GM12878 (cell line): Measurements from ENCODE around the gene MAN1A1. TPM values are rescaled to one million over a fixed set of nuclear protein-coding genes. Genes with fewer than 3 reads are reported as not detected.

Source experiments
- BHLHE40 ChIP-seq, 2 experiments: fragments of 450-650 bp in 1 of 2; IDR thresholded peaks; 2 replicates each; pipeline ENCODE4 v1.6.1; 2011 to 2017; ENCODE audit warnings: low read depth in 2 of 2, borderline replicate concordance in 1 of 2, improper control_type of control experiment in 1 of 2, low read length in 1 of 2, mild to moderate bottlenecking in 1 of 2
- ESRRA ChIP-seq: IDR thresholded peaks from 2 replicates; pipeline ENCODE4 v1.6.1; 2012; ENCODE audit warnings: mild to moderate bottlenecking, low read length, improper control_type of control experiment
- GABPA ChIP-seq: IDR thresholded peaks from 2 replicates; pipeline ENCODE4 v1.6.1; 2014; ENCODE audit warnings: antibody characterized with exemption, low read depth, mild to moderate bottlenecking, inconsistent platforms
- IRF4 ChIP-seq: IDR thresholded peaks from 2 replicates; pipeline ENCODE4 v1.6.1; 2011; ENCODE audit warnings: low read depth, low read length
- MTA3 ChIP-seq: IDR thresholded peaks from 2 replicates; pipeline ENCODE4 v1.6.1; 2012; ENCODE audit warnings: low read length, inconsistent platforms, borderline replicate concordance
- NR2F1 ChIP-seq: fragments of 450-650 bp; conservative IDR thresholded peaks from 2 replicates; pipeline ENCODE4 v1.6.1; 2017; ENCODE audit warnings: mild to moderate bottlenecking
- PML ChIP-seq: IDR thresholded peaks from 2 replicates; pipeline ENCODE4 v1.6.1; 2012; ENCODE audit warnings: low read length, inconsistent platforms
- TARDBP ChIP-seq: IDR thresholded peaks from 2 replicates; pipeline ENCODE4 v1.6.1; 2016; ENCODE audit warnings: borderline replicate concordance
- ZNF384 ChIP-seq: IDR thresholded peaks from 2 replicates; pipeline ENCODE4 v1.6.1; 2012; ENCODE audit warnings: low read depth, mild to moderate bottlenecking, low read length, improper control_type of control experiment, borderline replicate concordance
- polyA plus RNA-seq, 11 experiments: library from polyadenylated mRNA; depleted of rRNA in 4 of 11; unstranded in 6 of 11; stranded (reverse) in 5 of 11; fragments of >200 nt; fragmentation: Nextera tagmentation in 4 of 11; fragmentation: Illumina TruSeq in 1 of 11; extraction: Ambion mirVana in 4 of 11; extraction: Trizol in 1 of 11; gene quantifications; 1 replicate in 1 of 11; 2 replicates in 10 of 11; pipeline versions ENCODE4 v1.2.1 to v1.2.3, GENCODE V29; 2011 to 2016; ENCODE audit warnings: inconsistent platforms in 2 of 11, missing spikeins in 2 of 11, low read depth in 1 of 11
- total RNA-seq, 4 experiments: library from RNA; depleted of rRNA in 3 of 4; stranded (reverse); fragments of >200 nt in 3 of 4; fragmentation: Illumina TruSeq in 1 of 4; extraction: Trizol in 1 of 4; gene quantifications; 2 replicates each; pipeline versions ENCODE4 v1.2.1 to v1.2.3, GENCODE V29; 2013 to 2021
- TF ChIP-seq, protein P1 (sequence below): fragments of 450-650 bp; IDR thresholded peaks from 2 replicates; pipeline ENCODE4 v1.6.1; 2014; ENCODE audit warnings: mild to moderate bottlenecking
- TF ChIP-seq, protein P2 (sequence below): IDR thresholded peaks from 2 replicates; pipeline ENCODE4 v1.6.1; 2012; ENCODE audit warnings: improper control_type of control experiment, low read depth, low read length; ENCODE audit not compliant: insufficient replicate concordance
- TF ChIP-seq, protein P3 (sequence below): fragments of 450-650 bp; IDR thresholded peaks from 2 replicates; pipeline ENCODE4 v1.6.1; 2016; ENCODE audit warnings: mild to moderate bottlenecking
- TF ChIP-seq, protein P4 (sequence below): IDR thresholded peaks from 2 replicates; pipeline ENCODE4 v1.6.1; 2012; ENCODE audit warnings: low read length, inconsistent platforms
- TF ChIP-seq, protein P5 (sequence below): fragments of 450-650 bp; IDR thresholded peaks from 2 replicates; pipeline ENCODE4 v1.6.1; 2017; ENCODE audit warnings: mild to moderate bottlenecking
- TF ChIP-seq, protein P6 (sequence below), 3 experiments: IDR thresholded peaks in 2 of 3; conservative IDR thresholded peaks in 1 of 3; 2 replicates each; pipeline ENCODE4 v1.5.1; 2011; ENCODE audit warnings: low read depth in 3 of 3, low read length in 3 of 3, mild to moderate bottlenecking in 3 of 3, control low read depth in 2 of 3, moderate library complexity in 2 of 3, inconsistent platforms in 1 of 3, mixed read lengths in 1 of 3; ENCODE audit not compliant: control insufficient read depth in 2 of 3, insufficient read depth in 1 of 3; ENCODE audit errors: extremely low read depth in 1 of 3

MAN1A1 gene
- total and polyA plus RNA-seq, 10 of the 15 experiments (the other 5 are each of a cell fraction or from before 2014, with no cell fraction given): 5.4 to 28.1 (median 19.5) TPM

DNA sequence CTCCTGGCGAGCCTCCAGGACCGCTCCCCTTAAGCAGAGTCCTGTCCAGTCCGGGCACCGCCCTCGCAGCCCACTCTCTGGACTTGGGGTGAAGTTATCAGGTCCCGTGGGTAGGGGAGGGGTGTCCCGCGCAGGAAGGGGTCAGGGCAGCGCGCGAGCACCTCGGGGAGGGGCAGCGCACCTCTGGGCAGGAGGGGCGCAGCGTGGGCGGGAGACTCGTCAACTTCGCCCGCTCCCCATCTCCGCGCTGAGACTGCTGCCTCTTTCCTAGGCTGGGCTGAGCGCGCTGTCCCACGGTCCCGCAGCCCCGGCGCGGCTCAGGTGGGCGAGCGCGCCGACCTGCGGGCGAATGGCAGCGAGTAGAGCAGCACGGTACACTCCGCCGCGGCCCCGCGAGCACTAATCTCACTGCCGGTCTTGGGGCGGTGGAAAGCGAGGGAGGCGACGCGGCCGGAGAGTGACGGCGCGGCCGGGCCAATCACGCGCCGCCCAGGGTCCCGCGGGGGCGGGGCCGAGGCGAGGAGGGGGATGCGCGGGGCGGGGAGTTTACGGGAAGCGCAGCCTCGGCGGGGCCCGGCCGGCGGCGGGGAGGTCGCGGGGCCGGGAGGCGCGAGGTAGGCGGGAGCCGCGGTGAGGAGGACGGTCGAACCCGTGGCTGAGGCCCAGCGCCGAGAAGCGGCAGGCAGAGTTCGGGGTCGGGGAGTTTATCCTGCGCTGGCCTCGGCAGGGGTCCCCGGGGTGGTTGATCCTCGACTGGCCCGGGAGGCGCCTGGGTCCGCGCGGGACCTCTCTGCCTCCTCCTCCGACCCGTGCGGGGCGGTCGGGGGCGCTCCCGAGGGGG is at the start of gene MAN1A1 (continued):
- TF ChIP-seq MTA3 (no peak), GABPA (no peak), NR2F1 (0 out of 2 replicates have a peak, but pooled peaks have one; percentile 60), ZNF384 (no peak), ESRRA (0 out of 2 replicates have a peak, but pooled peaks have one; percentile 3), TARDBP (no peak), PML (peak; percentile 79), BHLHE40 (IDR thresholded peaks at IDR 0.05; ENCODE audit: borderline replicate concordance in 1 of 2, low read depth in 2 of 2, low read length in 1 of 2) (peak; percentile 3 to 67; a peak in 1 of 4 replicates), IRF4 (no peak)
- TF ChIP-seq, protein P1, sequence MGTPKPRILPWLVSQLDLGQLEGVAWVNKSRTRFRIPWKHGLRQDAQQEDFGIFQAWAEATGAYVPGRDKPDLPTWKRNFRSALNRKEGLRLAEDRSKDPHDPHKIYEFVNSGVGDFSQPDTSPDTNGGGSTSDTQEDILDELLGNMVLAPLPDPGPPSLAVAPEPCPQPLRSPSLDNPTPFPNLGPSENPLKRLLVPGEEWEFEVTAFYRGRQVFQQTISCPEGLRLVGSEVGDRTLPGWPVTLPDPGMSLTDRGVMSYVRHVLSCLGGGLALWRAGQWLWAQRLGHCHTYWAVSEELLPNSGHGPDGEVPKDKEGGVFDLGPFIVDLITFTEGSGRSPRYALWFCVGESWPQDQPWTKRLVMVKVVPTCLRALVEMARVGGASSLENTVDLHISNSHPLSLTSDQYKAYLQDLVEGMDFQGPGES: no peak; the same call in 1 of the 2 replicates
- TF ChIP-seq, protein P2, sequence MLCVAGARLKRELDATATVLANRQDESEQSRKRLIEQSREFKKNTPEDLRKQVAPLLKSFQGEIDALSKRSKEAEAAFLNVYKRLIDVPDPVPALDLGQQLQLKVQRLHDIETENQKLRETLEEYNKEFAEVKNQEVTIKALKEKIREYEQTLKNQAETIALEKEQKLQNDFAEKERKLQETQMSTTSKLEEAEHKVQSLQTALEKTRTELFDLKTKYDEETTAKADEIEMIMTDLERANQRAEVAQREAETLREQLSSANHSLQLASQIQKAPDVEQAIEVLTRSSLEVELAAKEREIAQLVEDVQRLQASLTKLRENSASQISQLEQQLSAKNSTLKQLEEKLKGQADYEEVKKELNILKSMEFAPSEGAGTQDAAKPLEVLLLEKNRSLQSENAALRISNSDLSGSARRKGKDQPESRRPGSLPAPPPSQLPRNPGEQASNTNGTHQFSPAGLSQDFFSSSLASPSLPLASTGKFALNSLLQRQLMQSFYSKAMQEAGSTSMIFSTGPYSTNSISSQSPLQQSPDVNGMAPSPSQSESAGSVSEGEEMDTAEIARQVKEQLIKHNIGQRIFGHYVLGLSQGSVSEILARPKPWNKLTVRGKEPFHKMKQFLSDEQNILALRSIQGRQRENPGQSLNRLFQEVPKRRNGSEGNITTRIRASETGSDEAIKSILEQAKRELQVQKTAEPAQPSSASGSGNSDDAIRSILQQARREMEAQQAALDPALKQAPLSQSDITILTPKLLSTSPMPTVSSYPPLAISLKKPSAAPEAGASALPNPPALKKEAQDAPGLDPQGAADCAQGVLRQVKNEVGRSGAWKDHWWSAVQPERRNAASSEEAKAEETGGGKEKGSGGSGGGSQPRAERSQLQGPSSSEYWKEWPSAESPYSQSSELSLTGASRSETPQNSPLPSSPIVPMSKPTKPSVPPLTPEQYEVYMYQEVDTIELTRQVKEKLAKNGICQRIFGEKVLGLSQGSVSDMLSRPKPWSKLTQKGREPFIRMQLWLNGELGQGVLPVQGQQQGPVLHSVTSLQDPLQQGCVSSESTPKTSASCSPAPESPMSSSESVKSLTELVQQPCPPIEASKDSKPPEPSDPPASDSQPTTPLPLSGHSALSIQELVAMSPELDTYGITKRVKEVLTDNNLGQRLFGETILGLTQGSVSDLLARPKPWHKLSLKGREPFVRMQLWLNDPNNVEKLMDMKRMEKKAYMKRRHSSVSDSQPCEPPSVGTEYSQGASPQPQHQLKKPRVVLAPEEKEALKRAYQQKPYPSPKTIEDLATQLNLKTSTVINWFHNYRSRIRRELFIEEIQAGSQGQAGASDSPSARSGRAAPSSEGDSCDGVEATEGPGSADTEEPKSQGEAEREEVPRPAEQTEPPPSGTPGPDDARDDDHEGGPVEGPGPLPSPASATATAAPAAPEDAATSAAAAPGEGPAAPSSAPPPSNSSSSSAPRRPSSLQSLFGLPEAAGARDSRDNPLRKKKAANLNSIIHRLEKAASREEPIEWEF: no peak
- TF ChIP-seq, protein P3, sequence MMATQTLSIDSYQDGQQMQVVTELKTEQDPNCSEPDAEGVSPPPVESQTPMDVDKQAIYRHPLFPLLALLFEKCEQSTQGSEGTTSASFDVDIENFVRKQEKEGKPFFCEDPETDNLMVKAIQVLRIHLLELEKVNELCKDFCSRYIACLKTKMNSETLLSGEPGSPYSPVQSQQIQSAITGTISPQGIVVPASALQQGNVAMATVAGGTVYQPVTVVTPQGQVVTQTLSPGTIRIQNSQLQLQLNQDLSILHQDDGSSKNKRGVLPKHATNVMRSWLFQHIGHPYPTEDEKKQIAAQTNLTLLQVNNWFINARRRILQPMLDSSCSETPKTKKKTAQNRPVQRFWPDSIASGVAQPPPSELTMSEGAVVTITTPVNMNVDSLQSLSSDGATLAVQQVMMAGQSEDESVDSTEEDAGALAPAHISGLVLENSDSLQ: peak; percentile 98
- TF ChIP-seq, protein P4, sequence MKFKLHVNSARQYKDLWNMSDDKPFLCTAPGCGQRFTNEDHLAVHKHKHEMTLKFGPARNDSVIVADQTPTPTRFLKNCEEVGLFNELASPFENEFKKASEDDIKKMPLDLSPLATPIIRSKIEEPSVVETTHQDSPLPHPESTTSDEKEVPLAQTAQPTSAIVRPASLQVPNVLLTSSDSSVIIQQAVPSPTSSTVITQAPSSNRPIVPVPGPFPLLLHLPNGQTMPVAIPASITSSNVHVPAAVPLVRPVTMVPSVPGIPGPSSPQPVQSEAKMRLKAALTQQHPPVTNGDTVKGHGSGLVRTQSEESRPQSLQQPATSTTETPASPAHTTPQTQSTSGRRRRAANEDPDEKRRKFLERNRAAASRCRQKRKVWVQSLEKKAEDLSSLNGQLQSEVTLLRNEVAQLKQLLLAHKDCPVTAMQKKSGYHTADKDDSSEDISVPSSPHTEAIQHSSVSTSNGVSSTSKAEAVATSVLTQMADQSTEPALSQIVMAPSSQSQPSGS: no peak
- TF ChIP-seq, protein P5, sequence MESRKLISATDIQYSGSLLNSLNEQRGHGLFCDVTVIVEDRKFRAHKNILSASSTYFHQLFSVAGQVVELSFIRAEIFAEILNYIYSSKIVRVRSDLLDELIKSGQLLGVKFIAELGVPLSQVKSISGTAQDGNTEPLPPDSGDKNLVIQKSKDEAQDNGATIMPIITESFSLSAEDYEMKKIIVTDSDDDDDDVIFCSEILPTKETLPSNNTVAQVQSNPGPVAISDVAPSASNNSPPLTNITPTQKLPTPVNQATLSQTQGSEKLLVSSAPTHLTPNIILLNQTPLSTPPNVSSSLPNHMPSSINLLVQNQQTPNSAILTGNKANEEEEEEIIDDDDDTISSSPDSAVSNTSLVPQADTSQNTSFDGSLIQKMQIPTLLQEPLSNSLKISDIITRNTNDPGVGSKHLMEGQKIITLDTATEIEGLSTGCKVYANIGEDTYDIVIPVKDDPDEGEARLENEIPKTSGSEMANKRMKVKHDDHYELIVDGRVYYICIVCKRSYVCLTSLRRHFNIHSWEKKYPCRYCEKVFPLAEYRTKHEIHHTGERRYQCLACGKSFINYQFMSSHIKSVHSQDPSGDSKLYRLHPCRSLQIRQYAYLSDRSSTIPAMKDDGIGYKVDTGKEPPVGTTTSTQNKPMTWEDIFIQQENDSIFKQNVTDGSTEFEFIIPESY: no peak
- TF ChIP-seq, protein P6, sequence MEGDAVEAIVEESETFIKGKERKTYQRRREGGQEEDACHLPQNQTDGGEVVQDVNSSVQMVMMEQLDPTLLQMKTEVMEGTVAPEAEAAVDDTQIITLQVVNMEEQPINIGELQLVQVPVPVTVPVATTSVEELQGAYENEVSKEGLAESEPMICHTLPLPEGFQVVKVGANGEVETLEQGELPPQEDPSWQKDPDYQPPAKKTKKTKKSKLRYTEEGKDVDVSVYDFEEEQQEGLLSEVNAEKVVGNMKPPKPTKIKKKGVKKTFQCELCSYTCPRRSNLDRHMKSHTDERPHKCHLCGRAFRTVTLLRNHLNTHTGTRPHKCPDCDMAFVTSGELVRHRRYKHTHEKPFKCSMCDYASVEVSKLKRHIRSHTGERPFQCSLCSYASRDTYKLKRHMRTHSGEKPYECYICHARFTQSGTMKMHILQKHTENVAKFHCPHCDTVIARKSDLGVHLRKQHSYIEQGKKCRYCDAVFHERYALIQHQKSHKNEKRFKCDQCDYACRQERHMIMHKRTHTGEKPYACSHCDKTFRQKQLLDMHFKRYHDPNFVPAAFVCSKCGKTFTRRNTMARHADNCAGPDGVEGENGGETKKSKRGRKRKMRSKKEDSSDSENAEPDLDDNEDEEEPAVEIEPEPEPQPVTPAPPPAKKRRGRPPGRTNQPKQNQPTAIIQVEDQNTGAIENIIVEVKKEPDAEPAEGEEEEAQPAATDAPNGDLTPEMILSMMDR (IDR thresholded peaks at IDR 0.05 in 2 of 3, conservative IDR thresholded peaks at IDR 0.05 in 1 of 3; ENCODE audit: control insufficient read depth in 2 of 3, extremely low read depth in 1 of 3, insufficient read depth in 1 of 3, low read depth in 3 of 3, low read length in 3 of 3): 0 out of 6 replicates have a peak, but pooled peaks of 1 of the 3 experiments have one; percentile 12
